Duodenal mucosa (tissue), 2 donors: ENCODE measurements around the gene GNLY.
"Not testable (repeated sequence)": the region's sequence is repeated elsewhere in the genome, so short reads cannot be mapped to it uniquely, and the experiment has no call there.

Source experiments
- H3K27ac ChIP-seq: one replicate; pipeline ENCODE4 v1.7.0; 2013; ENCODE audit warnings: low read depth, low read length
- H3K27me3 ChIP-seq, 2 donors: one replicate each; pipeline ENCODE4 v1.7.0; 2013; ENCODE audit warnings: low read length in 2 of 2, control low read depth in 1 of 2; ENCODE audit not compliant: insufficient read depth in 2 of 2, control insufficient read depth in 1 of 2
- H3K36me3 ChIP-seq, 2 donors: one replicate each; pipeline ENCODE4 v1.7.0; 2013; ENCODE audit warnings: low read length in 2 of 2, control low read depth in 1 of 2; ENCODE audit not compliant: insufficient read depth in 2 of 2, control insufficient read depth in 1 of 2
- H3K4me1 ChIP-seq, 2 donors: one replicate each; pipeline ENCODE4 v1.7.0; 2013; ENCODE audit warnings: low read length in 2 of 2, control low read depth in 1 of 2; ENCODE audit not compliant: insufficient read depth in 2 of 2, control insufficient read depth in 1 of 2
- H3K4me3 ChIP-seq, 2 donors: one replicate each; pipeline ENCODE4 v1.7.0; 2013; ENCODE audit warnings: low read length in 2 of 2, low read depth in 1 of 2
- H3K9ac ChIP-seq, 2 donors: one replicate each; pipeline ENCODE4 v1.7.0; 2013; ENCODE audit warnings: low read length in 2 of 2, low read depth in 1 of 2
- H3K9me3 ChIP-seq, 2 donors: one replicate each; pipeline ENCODE4 v1.7.0; 2013; ENCODE audit warnings: low read length in 2 of 2, control low read depth in 1 of 2; ENCODE audit not compliant: control insufficient read depth in 1 of 2

The GNLY gene

DNA sequence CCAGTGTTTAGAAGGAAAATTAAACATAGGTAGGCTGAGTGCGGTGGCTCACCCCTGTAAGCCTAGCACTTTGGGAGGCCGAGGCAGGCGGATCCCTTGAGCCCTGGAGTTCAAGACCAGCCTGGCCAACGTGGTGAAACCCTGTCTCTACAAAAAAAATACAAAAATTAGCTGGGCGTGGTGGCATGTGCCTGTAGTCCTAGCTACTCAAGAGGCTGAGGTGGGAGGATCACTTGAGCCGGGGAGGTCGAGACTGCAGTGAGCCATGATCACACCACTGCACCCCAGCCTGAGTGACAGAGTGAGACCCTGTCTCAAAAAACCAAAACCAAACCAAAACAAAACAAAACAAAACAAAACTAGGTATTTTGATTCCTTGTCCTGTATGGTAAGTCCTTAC is 20.3 kb downstream of the GNLY start:
- not testable (repeated sequence) for H3K27ac ChIP-seq, H3K9me3 ChIP-seq, H3K9ac ChIP-seq, H3K36me3 ChIP-seq, H3K4me3 ChIP-seq, H3K27me3 ChIP-seq
- H3K4me1 ChIP-seq = peaks cover 27 to 30% of the 10 kb centered on the region in 2 donors

DNA sequence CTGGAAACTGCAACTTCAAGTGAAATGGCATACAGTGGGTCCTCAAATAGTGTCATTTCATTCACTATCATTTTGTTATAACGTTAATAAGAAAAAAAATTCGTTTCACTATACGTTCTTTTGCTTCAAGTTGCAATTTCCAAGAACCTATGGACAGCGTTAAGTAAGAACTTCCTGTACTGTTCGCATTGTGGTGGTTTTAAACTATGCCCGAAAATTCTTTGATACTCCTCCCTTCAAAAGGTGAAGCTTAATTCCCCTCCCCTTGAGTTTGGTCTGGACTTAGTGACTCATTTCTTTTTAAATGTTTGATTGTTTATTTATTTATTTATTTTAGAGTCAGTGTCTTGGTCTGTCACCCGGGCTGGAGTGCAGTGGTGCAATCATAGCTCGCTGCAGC is 20.7 kb downstream of the GNLY start:
- Histone ChIP-seq H3K4me1 (peaks cover 25 to 26% of the 10 kb centered on the region in 2 donors), H3K27ac (no peak overlapping the region), H3K27me3 (peaks cover 0 to 4% of the 10 kb centered on the region in 2 donors), H3K9me3 (no peaks in the 10 kb centered on the region), H3K9ac (no peak overlapping the region), H3K36me3 (no peaks in the 10 kb centered on the region), H3K4me3 (no peak overlapping the region)

DNA sequence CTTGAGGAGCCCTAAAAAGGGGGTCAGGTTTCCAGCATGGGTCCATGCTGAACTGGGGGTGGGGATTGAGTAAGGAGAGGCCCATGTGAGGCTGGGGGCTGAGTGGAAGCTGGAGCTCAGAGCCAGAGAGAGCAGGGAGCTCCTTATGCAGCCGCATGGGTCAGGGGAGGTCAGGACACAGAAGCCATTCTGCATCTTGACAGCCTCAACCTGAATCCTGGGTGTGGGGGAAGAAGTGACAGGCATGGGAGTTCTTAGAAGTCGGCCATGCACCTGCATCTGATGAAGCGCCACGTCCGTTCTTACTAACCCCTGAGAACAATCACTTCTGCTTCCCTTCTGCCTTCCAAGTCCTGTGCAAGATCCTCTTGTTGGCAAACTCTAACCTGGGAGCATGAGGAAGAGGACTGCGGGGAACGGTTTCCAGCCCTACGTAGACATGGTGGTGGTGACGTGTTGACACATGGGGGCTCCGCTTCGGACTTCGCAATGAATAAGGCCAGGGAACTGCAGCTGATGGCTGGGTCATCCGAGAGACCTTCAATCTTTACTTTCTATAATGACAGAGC is 22.3 kb downstream of the GNLY start:
- Histone ChIP-seq H3K9ac (no peak overlapping the region), H3K27ac (no peak overlapping the region), H3K36me3 (no peaks in the 10 kb centered on the region), H3K27me3 (no peaks in the 10 kb centered on the region), H3K4me1 (peaks cover 13 to 14% of the 10 kb centered on the region in 2 donors), H3K4me3 (no peak overlapping the region), H3K9me3 (no peaks in the 10 kb centered on the region)

DNA sequence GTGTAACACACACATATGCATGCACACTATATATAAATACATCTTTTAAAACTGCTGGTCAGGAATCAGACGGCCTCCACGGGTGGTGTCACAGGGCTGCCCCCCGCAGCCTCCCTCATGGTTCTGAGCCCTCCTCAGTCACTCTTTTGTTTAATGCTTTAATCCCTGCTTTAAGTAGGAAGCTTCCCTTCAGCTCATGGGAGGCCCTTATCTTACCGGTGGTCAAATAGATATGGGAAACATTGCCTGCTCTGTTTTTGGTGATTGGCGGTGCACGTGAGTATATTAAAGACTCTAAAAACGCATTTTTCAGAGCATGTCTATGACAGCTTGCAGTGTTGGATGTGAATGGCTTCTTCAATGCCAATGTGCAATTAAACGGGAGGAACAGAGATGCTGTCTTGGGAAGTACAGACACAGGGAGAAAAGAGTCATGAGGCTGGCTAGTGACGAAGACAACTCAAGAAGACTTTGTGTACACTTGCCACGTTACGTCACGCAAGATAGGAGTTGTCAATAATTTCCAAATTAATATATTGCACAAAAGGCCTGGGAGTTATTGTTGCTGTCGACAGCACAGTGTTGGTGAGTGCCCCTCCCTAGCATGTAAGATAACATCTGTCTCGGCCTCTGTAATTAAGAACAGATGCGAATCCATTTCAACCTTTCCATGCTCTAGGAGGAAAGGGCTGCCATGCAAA is 23.3 kb downstream of the GNLY start:
- no peak overlapping the region for H3K9ac ChIP-seq
- H3K27me3 ChIP-seq = no peaks in the 10 kb centered on the region
- H3K27ac ChIP-seq = no peak overlapping the region
- peaks cover 8 to 10% of the 10 kb centered on the region in 2 donors for H3K4me1 ChIP-seq
- no peaks in the 10 kb centered on the region for H3K36me3 ChIP-seq
- H3K9me3 ChIP-seq = no peaks in the 10 kb centered on the region
- H3K4me3 ChIP-seq = no peak overlapping the region

DNA sequence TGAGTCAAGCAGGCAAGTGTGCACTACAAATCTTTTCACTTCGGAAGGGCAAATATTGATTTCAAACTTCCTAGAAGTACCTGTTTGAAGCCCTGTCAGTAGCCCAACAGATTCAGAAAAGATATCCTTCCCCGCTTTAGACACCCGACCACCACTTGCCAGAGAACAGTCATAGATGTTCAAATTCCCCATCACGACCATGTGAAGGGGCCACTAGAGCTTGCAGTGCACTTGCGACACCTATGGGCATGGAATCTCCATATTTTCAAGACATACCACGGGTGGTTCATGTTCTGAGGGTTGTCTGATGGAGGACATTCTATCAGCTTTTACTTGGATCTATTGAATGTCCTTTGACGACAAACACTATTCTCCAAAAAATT is 23.8 kb downstream of the GNLY start:
- H3K36me3 ChIP-seq = no peaks in the 10 kb centered on the region
- H3K27me3 ChIP-seq = no peaks in the 10 kb centered on the region
- H3K9me3 ChIP-seq = no peaks in the 10 kb centered on the region
- no peak overlapping the region for H3K9ac ChIP-seq
- no peak overlapping the region for H3K27ac ChIP-seq
- H3K4me1 ChIP-seq = peaks cover 6 to 7% of the 10 kb centered on the region in 2 donors
- H3K4me3 ChIP-seq = no peak overlapping the region

DNA sequence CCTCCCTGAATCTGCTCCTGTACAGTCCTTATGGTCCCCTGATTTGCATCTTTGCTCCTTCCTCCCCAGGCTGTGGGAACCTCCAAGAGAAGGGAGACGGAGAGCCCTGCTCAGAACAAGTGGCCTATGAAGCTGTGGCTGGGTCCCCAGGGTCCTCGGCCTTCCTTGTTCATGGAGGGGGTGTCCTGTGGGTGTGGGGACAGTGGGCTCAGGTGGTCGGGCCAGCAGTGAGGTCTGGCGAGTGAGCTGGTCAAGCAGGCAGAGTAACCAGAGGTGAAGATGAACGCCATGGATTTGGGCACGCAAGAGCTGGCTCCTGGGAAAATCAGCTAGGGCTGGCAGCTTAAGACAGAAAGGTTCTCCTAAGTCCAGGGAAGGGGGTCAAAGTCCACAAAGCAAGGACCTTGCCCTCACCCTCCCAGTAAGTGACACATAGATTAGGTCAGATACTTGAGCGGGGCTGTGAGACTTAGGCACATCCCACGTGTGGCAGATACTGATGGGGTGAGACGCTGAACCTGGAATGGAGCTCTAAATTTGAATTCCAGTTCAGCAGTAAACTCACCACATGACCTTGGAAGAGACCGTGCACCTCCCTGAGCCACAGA is 24.8 kb downstream of the GNLY start:
- H3K9ac ChIP-seq = no peak overlapping the region

DNA sequence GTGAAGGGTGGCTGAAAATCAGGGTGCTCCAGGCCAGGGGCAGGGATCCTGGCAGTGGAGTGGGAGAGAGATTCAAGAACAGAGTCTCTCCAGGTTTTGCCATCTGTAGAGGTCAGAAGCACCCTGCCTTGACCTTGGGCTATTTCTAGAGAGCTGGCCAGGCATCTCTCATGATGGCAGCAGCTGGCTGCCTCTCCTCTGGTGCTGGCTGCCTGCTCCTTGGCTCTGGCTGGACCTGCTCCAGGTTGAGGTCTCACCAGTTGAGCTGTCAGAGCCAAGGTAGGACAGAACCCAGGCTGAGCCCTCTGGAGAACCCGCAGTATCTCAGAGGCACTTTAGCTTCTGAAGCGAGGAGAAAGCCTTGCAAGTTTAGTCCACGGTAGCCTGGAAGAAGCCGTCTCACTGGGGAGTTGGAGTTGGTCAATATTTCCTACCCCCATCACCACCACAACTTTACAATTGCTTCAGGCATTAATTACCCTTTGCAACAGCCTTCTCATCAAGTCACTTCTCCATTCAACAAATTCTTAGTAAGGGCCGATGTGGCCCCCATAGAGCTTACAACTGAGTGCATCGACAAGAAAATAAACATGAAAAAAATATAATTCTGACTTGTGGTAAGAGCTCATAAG is 25.6 kb downstream of the GNLY start:
- H3K4me1 ChIP-seq = peaks cover 0 to 4% of the 10 kb centered on the region in 2 donors
- no peak overlapping the region for H3K27ac ChIP-seq
- H3K36me3 ChIP-seq = no peaks in the 10 kb centered on the region
- no peak overlapping the region for H3K4me3 ChIP-seq
- no peak overlapping the region for H3K9ac ChIP-seq
- no peaks in the 10 kb centered on the region for H3K27me3 ChIP-seq
- H3K9me3 ChIP-seq = no peaks in the 10 kb centered on the region

More for the DNA sequence above, 24.8 kb downstream of the GNLY start:
- Histone ChIP-seq H3K36me3 (no peaks in the 10 kb centered on the region), H3K9me3 (no peaks in the 10 kb centered on the region), H3K27me3 (no peaks in the 10 kb centered on the region), H3K27ac (no peak overlapping the region), H3K4me1 (peaks cover 0 to 4% of the 10 kb centered on the region in 2 donors), H3K4me3 (no peak overlapping the region)

DNA sequence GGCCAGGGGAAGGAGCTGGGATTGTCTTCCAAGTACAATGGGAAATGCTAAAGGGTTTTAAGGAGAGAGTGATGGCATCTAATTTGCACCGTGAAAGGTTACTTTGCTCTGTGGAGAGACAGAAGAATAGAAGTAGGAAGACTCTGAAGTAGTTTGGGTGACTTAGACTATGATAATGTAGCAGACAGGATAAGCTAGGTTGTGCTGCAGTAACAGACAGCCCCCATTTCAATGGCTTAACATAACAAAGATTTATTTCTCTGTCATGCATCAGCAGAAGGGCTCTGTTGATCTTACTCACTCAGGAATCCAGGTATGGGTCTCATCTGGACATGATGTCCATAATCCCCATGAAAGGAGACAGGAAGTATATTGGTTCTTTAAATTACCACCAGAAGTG is 26.4 kb downstream of the GNLY start:
- no peaks in the 10 kb centered on the region for H3K36me3 ChIP-seq
- no peaks in the 10 kb centered on the region for H3K9me3 ChIP-seq
- H3K4me3 ChIP-seq = no peak overlapping the region
- no peak overlapping the region for H3K27ac ChIP-seq
- no peaks in the 10 kb centered on the region for H3K27me3 ChIP-seq
- H3K9ac ChIP-seq = no peak overlapping the region
- H3K4me1 ChIP-seq = peaks cover 0 to 4% of the 10 kb centered on the region in 2 donors

DNA sequence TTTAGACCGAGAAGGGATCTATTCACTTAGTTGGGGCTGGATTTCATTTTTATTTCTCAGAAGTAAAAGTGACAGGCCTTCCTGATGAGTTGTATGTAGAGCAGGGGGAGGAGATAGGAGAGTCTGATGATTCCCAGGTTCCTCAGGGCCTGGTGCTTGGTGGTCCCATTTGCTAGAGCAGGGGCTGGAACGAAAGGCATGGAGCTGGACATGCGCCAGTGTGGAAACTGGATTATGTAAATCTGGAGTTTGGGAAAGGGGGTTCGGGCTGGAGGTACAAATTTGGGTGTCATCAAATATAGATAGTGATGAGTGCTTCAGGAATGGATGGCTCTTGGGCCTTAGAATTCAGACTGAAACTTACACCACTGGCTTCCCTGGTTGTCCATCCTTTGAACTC is 27.5 kb downstream of the GNLY start:
- no peak overlapping the region for H3K4me3 ChIP-seq
- H3K9me3 ChIP-seq = no peaks in the 10 kb centered on the region
- H3K27ac ChIP-seq = no peak overlapping the region
- no peaks in the 10 kb centered on the region for H3K36me3 ChIP-seq
- H3K9ac ChIP-seq = no peak overlapping the region
- peaks cover 0 to 2% of the 10 kb centered on the region in 2 donors for H3K4me1 ChIP-seq
- H3K27me3 ChIP-seq = no peaks in the 10 kb centered on the region

DNA sequence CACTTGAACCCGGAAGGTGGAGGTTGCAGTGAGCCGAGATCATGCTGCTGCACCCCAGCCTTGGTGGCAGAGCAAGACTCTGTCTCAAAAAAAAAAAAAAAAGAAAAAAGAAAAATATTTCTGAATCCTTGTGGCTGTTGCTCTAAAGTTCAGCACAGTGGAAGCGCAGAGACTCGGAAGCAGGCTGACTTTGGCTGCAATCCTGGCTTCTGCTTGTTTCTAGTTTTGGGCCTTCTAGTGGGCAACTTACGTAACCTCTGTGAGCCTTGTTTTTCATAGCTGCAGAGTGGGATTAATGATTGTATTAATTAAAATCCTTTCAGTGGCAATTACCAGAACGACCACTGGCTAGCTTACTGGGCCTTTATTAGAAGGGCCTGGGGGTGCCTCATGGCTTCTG is 28.4 kb downstream of the GNLY start:
- no peak overlapping the region for H3K9ac ChIP-seq
- no peaks in the 10 kb centered on the region for H3K4me1 ChIP-seq
- no peak overlapping the region for H3K4me3 ChIP-seq
- no peaks in the 10 kb centered on the region for H3K27me3 ChIP-seq
- no peaks in the 10 kb centered on the region for H3K36me3 ChIP-seq
- H3K27ac ChIP-seq = no peak overlapping the region
- no peaks in the 10 kb centered on the region for H3K9me3 ChIP-seq
